Activated CD4-positive, CD25-positive, alpha-beta regulatory T cell treated with anti-CD3 and anti-CD28 coated beads, Interleukin-2, amount 50 U/mL, for 24 hours (primary cell): ENCODE data around the gene SMIM10L2A.
"Not testable (repeated sequence)": the region's sequence is repeated elsewhere in the genome, so short reads cannot be mapped to it uniquely, and the experiment has no call there.

Experiments
- ATAC-seq, 2 donors: fragments of 150-1000 bp; cut with Tn5 transposase; one replicate each; pipeline ENCODE4 v1.10.0; 2021; ENCODE audit warnings: mild to moderate bottlenecking in 1 of 2, moderate library complexity in 1 of 2

SMIM10L2A gene

DNA sequence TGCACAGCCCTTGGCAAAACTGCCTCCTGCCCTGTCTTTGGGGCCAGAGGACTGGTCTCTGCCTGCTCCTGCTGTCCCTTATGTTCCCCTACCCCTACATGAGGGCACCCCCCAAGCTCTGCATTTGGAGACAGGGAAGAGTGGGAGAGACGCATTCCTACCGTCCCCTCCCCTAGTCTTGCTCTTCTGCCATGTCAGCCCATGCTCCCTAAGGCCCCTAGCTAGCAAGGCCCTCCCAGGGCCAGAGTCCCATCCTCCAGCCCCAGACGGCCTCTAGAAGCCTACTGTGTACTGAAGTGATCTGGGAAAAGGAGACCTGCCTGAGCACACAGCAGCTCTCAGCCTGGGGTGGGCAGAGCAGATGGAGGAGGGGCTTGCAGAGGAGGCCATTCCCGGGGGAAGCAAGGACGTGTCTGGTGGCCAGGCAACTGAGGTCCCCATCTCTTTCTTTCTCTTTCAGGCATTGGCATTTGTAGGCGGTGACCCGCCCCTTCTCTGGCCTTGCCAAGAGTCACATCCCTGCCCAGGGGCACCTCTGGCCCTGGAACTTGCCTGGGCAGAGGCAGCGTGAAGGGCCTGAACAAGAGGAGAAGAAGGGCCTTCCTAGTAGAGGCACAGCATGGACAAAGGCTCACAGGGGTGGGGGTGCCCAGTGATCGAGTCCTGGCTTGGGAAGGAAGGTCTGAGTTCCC, 1.6 kb downstream of the SMIM10L2A start:
- not testable (repeated sequence) for ATAC-seq

DNA sequence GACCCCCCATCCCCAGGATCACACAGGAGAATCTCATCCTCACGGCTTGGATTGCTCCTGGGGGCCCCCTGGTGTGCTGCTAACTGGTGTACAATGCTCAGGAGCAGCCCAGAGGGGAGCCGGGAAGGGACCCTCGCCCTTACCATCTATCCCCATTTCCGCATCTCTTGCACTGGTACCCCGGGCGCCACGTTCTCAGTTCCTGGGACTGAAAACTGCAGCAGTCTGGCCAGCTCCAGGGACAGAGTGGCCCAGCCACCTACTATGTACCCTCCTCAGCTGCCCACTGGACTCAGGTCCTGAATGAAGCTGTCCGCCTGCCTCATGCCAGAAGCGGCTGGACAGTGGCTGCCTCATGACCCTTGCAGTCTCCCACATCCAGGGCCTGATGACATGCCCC, 2.7 kb downstream of the SMIM10L2A start:
- ATAC-seq = no peak

DNA sequence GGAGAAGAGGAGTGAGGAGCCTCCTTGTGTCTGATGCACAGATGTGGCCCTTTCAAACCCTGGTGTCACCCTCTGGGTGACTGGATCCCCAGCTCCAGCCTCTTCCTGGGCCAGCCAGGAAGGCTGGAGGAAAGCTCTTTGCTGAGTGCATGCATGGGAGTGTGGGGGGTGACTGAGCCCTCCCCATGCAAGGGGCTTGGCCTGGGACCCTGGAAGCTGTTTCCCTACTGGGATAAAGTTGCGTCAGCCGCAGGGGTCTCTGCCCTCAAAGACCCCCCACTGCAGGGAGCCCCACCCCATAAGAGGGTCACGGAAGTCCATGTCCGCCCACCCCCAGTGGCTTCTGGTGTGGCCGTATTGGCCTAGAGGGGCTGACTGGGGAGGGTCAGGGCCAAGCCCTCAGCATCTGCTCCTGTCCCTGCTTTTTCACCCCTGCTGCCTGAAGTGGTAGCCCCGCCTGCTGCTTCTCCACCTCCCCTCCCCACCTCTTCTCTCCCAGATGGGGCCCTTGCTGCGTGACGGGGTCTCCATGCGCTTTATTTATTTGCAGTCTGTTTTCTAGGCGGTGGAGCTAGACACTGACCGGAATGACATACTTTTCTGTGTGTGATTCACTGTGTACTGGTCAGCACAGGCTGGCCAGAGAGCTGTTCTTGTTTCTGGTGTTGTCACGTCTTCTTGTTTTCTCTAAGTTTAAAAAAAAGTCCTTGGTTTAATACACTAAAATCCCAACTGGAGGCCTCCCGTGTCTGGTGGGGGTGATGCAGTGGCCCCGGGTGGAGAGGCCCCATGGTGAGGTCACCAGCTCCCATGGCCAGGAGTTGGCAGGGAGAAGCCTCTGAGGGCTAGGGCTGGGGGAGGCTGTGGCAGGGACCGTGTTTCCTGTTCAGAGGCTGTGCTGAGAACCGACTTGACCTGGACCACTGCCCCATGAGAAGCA, 3.6 kb downstream of the SMIM10L2A start:
- no peak for ATAC-seq

- no peak for ATAC-seq
These were observed 7.7 kb downstream of the SMIM10L2A start for GRCh38 chrX:135429429-135429828.

GRCh38 chrX:135431886-135432285, 10.1 kb downstream of the SMIM10L2A start:
- ATAC-seq = peak in 1 of 2 donors; percentile 49

DNA sequence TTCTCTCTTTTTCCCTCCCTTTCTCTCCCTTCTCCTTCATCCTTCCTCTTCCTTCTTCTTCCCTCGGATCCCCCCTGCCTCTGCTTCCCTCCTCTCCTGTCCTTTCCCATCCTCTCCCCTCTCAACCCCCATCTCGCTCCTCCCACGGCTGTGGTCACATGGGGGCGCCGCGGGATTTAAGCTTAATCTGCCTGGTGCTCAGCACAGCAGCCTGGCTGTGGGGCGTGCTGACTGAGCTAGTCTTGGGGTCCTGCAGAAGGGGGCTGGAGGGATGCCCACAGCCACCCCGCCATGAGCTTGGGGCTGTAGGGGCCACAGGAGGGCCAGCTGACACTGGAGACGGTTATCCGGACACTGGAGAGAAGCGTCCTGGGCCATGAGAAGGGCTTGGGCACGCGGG, 10.7 kb downstream of the SMIM10L2A start:
- no peak for ATAC-seq

DNA sequence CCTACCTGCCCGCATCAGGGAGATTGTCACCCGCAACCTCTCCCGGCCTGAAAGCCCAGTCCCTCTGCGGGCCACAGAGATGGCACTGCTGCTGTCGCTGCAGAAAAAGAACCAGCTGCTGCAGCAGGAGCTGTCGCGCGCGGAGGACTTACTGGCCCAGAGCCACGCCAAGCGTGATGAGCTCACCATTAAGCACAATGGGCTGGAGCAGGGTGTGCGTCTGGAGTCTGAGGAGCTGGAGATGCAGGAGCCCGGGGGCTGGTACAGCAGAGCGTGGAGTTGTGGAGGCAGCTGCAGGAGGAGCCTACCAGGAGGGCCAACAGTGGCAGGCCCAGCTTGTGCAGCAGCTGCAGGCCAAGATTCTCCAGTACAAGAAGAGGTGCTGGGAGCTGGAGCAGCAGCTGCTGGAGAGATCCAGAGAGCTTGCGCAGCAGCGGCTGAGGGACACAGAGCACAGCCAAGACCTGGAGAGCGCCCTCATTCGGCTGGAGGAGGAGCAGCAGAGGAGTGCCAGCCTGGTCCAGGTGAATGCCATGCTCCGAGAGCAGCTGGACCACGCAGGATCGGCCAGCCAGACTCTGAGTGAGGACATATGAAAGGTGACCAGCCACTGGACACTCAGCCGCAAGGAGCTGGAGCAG, 11.3 kb downstream of the SMIM10L2A start:
- no peak for ATAC-seq

DNA sequence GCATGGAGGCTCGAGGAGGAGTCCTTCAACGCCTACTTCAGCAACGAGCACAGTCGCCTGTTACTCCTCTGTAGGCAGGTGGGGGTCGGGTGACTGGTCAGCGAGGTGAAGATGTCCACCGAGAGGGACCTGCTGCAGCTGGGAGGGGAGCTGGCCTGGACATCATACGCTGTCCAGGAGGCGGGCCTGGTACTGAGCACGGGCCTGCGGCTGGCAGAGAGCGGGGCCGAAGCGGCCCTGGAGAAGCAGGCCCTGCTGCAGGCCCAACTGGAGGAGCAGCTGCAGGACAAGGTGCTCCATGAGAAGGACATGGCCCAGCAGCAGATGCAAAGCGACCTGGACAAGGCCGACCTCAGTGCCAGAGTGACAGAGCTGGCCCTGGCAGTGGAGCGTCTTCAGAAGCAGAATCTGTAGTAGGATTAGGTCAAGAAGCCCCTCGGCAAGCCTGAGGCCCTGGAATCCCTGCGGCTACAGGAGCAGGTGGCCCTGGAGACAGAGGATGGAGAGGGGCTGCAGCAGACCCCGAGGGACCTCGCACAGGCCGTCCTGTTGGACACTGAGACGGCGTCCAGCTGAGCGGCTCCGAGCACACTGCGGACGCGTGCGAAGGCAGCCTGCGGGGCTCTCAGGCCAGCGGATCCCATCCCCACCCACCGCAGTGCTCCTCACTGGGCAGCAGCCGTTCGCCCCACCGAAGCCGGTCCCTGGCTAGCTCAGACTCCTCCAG, 11.9 kb downstream of the SMIM10L2A start:
- no peak for ATAC-seq

DNA sequence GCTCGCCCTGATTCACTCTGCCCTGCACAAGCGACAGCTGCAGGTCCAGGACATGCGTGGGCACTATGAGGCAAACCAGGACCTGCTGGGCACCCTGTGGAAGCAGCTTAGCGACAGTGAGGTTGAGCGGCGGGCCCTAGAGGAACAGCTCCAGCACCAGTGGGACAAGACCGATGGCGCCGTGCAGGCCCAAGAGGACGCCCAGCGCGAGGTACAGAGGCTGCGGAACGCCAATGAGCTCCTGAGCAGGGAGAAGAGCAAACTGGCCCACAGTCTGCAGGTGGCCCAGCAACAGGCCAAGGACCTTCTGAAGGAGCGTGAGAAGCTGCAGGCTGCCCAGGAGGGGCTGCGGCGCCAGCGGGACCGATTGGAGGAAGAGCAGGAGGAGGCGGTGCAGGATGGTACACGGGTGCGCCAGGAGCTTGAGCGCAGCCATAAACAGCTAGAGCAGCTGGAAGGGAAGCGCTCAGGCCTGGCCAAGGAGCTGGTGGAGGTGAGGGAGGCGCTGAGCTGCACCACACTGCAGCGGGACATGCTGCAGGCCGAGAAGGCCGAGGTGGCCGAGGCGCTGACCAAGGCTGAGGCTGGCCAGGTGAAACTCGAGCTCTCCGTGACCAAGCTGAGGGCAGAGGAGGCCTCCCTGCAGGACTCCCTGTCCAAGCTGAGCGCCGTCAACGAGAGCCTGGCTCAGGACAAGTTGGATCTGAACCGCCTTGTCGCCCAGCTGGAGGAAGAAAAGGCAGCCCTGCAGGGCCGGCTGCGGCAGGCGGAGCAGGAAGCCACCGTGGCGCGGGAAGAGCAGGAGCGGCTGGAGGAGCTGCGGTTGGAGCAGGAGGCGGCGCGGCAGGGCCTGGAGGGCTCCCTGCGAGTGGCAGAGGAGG, 12.8 kb downstream of the SMIM10L2A start:
- ATAC-seq = no peak

- no peak for ATAC-seq
These were observed 13.6 kb downstream of the SMIM10L2A start for GRCh38 chrX:135435139-135435922.

DNA sequence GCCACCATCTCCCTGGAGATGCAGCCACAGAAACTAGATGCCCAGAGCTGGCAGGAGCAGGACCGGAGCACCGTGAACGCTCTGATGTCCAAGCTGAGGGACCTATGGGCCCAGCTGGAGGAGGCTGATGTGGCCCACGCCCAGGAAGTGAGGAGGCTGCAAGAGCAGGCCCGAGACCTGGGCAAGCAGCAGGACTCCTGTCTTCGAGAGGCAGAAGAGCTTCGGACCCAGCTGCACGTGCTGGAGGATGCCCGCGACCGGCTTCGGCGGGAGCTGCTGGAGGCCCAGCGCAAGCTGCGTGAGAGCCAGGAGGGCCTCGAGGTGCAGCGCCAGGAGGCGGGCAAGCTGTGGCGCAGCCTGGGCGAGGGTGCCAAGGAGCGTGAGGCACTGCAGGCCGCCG, 14.2 kb downstream of the SMIM10L2A start:
- ATAC-seq = no peak

GRCh38 chrX:135436456-135436855, 14.7 kb downstream of the SMIM10L2A start:
- no peak for ATAC-seq

DNA sequence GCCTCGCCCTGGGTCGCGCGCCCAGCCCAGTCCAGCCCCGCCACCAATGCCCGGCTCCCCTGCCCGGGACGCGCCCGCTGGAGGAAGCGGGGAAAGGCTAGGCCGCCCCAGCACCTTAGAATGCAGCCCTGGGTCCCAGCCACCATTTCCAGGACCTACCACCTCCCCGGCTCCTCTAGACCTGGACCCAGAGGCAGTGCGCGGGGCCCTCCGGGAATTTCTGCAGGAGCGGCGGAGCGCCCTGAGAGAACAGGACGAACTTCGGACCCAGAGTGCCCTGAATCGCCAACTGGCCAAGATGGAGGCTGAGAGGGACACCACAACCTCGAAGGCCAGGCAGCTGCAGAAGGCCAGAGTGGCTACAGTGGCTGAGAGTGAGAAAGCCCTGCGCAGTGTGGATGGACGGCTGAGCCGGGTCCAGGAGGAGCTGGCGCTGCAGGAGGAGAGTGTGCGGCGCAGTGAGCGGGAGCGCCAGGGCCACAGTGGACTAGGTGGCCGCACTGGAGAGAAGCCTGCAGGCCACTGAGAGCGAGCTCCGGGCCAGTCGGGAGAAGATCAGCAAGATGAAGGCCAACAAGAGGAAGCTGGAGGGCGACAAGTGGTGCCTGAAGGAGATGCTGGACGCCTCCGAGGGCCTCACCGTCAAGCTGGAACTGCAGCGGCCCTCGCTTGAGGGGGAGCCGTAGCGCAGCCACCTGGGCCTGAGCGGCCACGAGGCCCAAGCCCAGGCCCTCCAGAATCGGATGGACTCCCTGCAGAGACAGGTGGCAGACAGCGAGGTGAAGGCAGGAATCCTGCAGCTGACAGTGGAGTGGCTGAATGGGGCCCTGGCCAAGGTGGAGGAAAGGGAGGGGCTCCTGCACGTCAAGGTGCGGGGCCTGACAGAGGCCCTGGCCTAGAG, 15.5 kb downstream of the SMIM10L2A start:
- ATAC-seq = no peak

DNA sequence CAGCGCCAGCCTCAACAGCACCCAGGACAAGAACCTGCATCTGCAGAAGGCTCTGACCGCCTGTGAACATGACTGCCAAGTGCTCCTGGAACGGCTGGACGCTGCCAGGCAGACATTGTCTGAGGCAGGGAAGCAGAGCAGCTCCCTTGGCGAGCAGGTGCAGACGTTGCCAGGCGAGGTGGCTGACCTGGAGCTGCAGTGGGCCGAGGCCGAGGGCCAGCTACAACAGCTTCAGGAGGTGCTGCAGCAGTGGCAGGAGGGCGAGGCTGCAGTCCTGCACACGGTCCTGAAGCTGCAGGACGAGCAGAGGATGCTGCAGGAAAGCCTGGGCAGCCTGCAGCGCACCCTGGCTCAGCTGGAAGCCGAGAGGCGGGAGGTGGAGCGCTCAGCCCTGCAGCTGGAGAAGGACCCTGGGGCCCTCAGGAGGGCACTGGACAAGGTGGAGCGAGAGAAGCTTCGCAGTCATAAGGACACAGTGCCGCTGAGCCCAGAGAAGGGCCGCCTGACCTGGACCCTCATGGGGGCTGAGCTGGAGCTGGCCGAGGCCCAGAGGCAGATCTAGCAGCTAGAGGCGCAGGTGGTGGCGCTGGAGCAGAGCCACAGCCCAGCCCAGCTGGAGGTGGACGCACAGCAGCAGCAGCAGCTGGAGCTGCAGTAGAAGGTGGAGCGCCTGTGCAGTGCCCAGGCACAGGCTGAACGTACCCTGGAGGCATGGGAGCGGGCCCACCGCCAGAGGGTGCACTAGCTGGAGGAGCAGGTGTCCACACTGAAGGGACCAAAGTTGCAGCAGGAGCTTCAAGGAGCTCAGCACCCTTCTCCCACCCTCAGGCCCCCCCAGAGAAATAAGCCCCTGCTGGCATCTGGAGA, 16.4 kb downstream of the SMIM10L2A start:
- ATAC-seq = no peak

DNA sequence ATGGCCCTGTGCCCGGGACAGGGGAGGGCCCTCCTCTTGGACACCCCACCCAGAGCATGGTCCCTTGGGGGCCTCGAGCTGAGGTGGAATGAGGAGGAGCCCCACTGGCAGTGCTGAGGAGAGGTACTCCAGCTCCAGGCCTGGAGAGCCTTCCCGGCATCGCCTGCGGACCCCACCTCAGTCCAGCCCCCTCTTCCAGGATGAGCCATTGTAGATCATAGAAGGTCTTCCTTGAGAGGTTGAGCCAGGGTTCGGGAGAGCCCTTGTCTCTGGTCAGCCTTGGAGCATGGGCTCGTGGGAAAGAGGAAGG, 16.9 kb downstream of the SMIM10L2A start:
- no peak for ATAC-seq

DNA sequence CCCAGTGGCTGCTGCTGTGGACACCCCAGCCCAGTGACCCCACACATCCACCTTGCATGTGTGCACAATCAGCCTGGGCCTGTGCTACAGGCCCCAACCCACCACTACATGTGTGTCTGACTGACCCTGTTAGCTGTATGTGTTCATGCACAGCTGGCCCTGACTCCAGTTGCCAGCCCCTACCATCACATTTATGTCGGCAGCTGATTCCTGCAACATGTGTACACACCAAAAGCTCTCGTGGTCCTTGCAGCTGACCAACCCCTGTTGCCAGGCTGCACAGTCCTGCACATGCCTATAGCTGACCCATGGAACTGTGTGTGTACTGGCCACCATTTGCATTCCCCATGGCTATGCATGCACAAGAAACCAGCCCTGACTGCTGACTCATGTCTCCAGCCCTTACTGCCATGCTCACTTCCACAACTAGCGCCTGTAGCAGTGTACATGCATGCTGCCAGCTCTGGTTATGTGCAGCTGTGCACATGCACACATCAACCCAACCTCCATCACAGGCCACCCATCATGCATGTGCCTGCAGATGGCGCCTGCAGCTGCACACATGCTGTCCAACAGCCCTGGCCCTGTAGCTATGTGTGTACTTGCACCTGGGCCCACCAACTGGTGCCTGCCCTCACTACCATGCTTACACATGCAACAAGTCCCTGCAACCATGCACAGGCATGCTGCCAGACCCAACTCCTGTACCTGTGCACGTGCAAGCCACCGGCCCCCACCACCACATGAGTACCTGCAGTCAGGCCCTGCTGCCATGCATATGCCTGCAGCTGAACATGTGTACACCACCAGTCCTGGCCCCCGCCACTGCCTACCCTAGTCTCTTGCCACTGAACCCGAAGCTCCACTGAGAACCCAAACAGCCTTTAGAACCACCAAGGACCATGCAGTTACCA, 28.1 kb downstream of the SMIM10L2A start:
- no peak for ATAC-seq

GRCh38 chrX:135453381-135453780, 31.6 kb downstream of the SMIM10L2A start:
- no peak for ATAC-seq

DNA sequence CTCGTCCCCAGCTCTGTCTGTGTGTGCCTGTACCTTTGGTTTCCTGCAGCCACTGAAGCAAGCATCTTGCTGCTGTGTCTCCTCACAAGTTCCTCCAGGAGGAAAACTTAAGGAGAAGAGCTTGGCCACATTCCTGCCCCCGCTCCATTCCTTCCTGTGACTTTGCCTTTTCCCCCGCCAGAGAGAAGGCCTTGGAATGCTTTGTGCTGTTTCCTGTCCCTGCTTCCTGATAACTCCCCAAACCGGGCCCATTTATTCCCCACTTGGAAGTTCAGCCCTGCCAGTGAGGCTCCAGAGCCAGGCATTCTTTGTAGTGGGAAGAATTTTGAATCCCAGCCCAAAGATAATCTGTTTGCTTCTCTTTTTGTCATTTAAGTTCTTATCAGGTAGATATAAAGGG, 33.1 kb downstream of the SMIM10L2A start:
- no peak for ATAC-seq
